Tibial nerve (tissue), 4 donors: Measurements from ENCODE around the gene OTOG. TPM values are rescaled to one million over a fixed set of nuclear protein-coding genes. Genes with fewer than 3 reads are reported as not detected.

ENCODE experiments used
- DNase-seq, 2 donors: peaks; one replicate each; pipeline ENCODE4 v3.0.0-alpha.2; 2019; ENCODE audit warnings: low spot score in 2 of 2
- H3K27ac ChIP-seq, 4 donors: fragments of 200-600 bp; sonication (generic) in 3 of 4; one replicate each; pipeline ENCODE4 v1.5.1; 2017 to 2019; ENCODE audit warnings: mild to moderate bottlenecking in 1 of 4
- H3K27me3 ChIP-seq, 2 donors: fragments of 200-600 bp; sonication (generic) in 1 of 2; one replicate each; pipeline versions ENCODE4 v1.5.1 to v1.6.0; 2017 to 2019
- H3K36me3 ChIP-seq, 3 donors: fragments of 200-600 bp; sonication (generic); one replicate each; pipeline ENCODE4 v1.5.1; 2018 to 2019
- H3K4me1 ChIP-seq, 4 donors: fragments of 200-600 bp; sonication (generic) in 3 of 4; one replicate each; pipeline ENCODE4 v1.5.1; 2017 to 2019
- H3K4me3 ChIP-seq, 4 donors: fragments of 200-600 bp; sonication (generic) in 3 of 4; one replicate each; pipeline ENCODE4 v1.5.1; 2017 to 2019; ENCODE audit warnings: mild to moderate bottlenecking in 1 of 4, moderate library complexity in 1 of 4
- H3K9me3 ChIP-seq, 4 donors: fragments of 200-600 bp; sonication (generic) in 3 of 4; one replicate each; pipeline ENCODE4 v1.5.1; 2017 to 2019
- EP300 ChIP-seq, 2 donors: sonication (generic); formaldehyde crosslinking; IDR thresholded peaks; one replicate each; pipeline ENCODE4 v1.6.1; 2017; ENCODE audit warnings: antibody characterized with exemption in 2 of 2, mild to moderate bottlenecking in 1 of 2
- POLR2A ChIP-seq, 2 donors: fragments of 450-650 bp; IDR thresholded peaks; one replicate each; pipeline ENCODE4 v1.6.1; 2017; ENCODE audit warnings: antibody characterized with exemption in 2 of 2, mild to moderate bottlenecking in 2 of 2, moderate library complexity in 2 of 2
- WGBS, 2 donors: methylation state at CpG; one replicate each; pipeline ENCODE4 v1.1.5; 2018; 5-methylcytosine and 5-hydroxymethylcytosine counted together
- total RNA-seq, 4 donors: library from RNA; depleted of rRNA; stranded (reverse); fragments of >200 nt; gene quantifications; one replicate each; pipeline ENCODE4 v1.1.0, GENCODE V29; 2016
- TF ChIP-seq, protein P1 (sequence below), 5 experiments: fragments of 200-600 bp in 3 of 5; fragments of 450-650 bp in 2 of 5; sonication (generic) in 3 of 5; IDR thresholded peaks; one replicate each; pipeline ENCODE4 v1.5.1; 2016 to 2019; ENCODE audit warnings: antibody characterized with exemption in 5 of 5, mild to moderate bottlenecking in 3 of 5, moderate library complexity in 2 of 5

The OTOG gene
- total RNA-seq, 4 donors from 2014 or later: not detected

DNA sequence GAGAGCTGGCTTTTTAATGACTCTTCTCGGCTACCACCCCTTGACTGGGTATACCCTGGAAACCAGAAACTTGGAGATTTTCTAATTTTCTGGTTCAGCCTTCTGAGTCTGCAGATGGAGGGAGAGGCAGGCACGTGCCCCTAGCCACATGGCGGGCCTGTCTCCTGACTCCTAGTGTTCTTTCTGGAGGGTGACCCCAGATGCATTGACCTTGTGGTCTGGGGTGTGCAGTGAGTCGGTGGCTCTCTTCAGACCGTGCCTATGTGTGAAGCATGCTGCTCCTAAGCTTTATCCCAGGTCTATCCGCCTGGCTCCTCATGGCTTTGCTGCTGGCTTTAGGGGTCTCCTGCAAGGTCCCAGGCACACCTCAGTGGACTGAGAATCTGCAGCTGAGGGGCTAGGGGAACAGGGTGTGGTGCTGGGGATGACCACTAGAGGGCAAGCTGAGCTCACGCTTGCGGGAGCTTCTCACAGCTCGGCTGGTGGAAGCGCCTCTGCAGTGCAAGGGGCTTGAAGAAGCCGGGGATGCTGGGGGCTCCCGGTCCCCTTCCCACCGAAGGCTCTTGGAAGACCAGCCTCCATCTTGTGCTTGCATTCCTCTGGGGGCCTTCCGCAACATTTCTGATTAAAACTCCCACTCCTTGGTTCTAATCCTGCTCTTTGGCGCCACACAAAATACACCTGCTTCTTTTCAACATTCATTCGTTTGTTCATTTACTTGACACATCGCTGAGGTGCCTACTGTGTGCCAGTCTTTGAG is 51.8 kb downstream of the OTOG start:
- no peaks in the 10 kb centered on the region for H3K36me3 ChIP-seq
- DNase-seq: peak; percentile 30 to 53
- TF ChIP-seq POLR2A (IDR thresholded peaks at IDR 0.05): no peak
- TF ChIP-seq, protein P1, sequence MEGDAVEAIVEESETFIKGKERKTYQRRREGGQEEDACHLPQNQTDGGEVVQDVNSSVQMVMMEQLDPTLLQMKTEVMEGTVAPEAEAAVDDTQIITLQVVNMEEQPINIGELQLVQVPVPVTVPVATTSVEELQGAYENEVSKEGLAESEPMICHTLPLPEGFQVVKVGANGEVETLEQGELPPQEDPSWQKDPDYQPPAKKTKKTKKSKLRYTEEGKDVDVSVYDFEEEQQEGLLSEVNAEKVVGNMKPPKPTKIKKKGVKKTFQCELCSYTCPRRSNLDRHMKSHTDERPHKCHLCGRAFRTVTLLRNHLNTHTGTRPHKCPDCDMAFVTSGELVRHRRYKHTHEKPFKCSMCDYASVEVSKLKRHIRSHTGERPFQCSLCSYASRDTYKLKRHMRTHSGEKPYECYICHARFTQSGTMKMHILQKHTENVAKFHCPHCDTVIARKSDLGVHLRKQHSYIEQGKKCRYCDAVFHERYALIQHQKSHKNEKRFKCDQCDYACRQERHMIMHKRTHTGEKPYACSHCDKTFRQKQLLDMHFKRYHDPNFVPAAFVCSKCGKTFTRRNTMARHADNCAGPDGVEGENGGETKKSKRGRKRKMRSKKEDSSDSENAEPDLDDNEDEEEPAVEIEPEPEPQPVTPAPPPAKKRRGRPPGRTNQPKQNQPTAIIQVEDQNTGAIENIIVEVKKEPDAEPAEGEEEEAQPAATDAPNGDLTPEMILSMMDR (IDR thresholded peaks at IDR 0.05): peak; percentile 80 to 96 (median 87)
- no peak overlapping the region for H3K4me3 ChIP-seq
- 25 to 28% methylated on average over 16 to 17 of the region's 17 CpGs for WGBS, 2 donors
- no peaks in the 10 kb centered on the region for H3K9me3 ChIP-seq
- H3K4me1 ChIP-seq: no peaks in the 10 kb centered on the region
- H3K27me3 ChIP-seq: no peaks in the 10 kb centered on the region
- no peak overlapping the region for H3K27ac ChIP-seq

DNA sequence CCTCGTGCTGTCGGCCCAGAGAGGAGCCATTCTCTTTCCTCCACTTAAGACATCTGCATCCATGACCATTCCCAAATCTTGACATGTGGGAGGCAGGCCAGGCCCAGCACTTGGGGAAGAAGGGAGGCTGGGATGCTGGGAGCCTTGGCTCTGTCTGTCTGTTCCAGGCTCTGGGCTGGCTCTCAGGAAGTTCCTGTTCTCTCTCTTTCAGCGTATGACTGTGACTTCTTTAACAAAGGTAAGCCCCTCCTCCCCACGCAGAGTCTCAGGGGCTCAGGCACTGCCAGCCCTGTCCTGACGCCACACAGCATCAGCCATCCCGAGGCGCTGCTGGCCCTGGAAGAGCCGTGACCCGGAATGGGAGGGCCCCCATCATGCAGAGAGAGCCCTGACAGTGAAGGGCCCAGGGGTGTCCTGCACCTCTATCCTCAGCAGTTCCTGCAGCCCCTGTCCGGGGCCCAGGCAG is 52.4 kb downstream of the OTOG start:
- no peaks in the 10 kb centered on the region for H3K4me1 ChIP-seq
- no peaks in the 10 kb centered on the region for H3K36me3 ChIP-seq
- 59 to 69% methylated on average over 4 to 9 of the region's 10 CpGs for WGBS, 2 donors
- no peak for DNase-seq
- H3K27me3 ChIP-seq: no peaks in the 10 kb centered on the region
- TF ChIP-seq EP300 (IDR thresholded peaks at IDR 0.05) (no peak), POLR2A (IDR thresholded peaks at IDR 0.05) (no peak)
- TF ChIP-seq, protein P1 (IDR thresholded peaks at IDR 0.05): no peak
- no peaks in the 10 kb centered on the region for H3K9me3 ChIP-seq
- no peak overlapping the region for H3K27ac ChIP-seq
- no peak overlapping the region for H3K4me3 ChIP-seq

DNA sequence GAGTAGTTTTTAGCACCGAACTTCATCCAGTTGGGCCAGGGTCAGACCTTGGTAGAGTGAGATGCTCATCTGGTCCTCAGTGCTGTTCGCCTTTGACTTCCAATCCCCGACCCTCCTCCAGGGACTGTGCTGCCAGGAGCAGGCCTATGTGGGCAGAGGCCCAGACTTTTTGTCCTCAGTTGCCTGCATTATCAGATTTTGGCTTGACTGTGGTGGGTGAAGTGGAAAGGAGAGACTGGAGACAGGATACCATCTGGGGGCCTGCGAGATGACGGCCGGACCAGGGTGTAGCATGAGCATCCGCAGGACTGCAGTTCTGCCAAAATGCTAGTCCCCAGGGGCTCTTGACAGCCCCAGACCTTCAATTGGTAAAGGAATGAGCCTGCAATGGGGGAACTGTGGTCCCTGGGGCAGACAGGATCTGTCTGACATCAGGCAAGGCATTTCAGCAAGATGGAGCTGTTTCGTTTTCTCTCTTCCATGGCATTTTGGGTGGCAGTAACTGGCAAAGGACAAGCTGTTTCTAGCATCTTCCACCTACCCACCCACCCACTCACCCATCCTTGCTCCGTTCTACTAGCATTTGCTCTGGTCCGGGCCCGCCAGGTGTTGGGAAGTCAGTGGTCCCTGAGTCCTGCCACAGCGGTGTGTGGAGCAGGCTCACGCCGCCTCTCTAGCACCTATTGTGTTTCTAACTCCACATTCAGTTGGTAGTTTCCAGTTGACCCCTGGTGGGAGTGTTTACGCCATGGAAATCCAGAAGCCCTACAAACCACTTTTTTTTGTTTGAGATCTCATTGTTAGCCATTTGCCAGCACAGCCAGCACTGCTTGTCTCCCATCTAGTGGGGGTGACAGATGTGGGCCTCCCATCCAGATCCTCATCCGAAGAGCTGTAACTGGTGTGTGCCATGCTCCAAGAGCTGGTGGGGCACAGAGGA is 53.5 kb downstream of the OTOG start:
- no peak for TF ChIP-seq POLR2A (IDR thresholded peaks at IDR 0.05)
- TF ChIP-seq, protein P1 (IDR thresholded peaks at IDR 0.05): no peak
- TF ChIP-seq EP300 (IDR thresholded peaks at IDR 0.05): no peak
- no peak overlapping the region for H3K4me3 ChIP-seq
- H3K27me3 ChIP-seq: no peaks in the 10 kb centered on the region
- DNase-seq: no peak
- WGBS, 2 donors: 86 to 88% methylated on average over 16 of the region's 16 CpGs
- H3K4me1 ChIP-seq: no peaks in the 10 kb centered on the region
- no peaks in the 10 kb centered on the region for H3K9me3 ChIP-seq
- no peak overlapping the region for H3K27ac ChIP-seq
- H3K36me3 ChIP-seq: no peaks in the 10 kb centered on the region

DNA sequence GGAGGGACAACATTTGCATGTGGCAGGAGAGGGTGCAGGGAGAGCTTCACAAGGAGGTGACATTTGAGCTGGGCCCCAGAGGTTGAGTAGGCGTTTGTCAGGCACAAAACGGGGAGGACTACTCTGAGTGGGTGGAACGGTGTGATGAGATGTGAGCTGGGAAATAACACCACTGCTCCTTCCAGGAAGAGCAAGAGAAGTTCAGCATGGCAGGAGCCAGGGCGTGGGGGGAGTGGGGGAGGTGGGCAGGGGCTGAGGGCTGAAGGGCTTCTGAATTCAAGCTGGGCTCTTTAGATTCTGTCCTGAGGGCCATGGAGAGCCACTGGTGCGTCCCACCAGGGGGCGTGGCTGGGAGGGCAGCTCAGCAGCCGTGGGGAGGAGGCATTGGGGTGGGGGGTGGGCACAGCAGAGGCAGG is 54.2 kb downstream of the OTOG start:
- 28 to 35% methylated on average over 5 to 7 of the region's 7 CpGs for WGBS, 2 donors
- DNase-seq: no peak
- no peak overlapping the region for H3K4me3 ChIP-seq
- no peaks in the 10 kb centered on the region for H3K27me3 ChIP-seq
- TF ChIP-seq EP300 (IDR thresholded peaks at IDR 0.05) (no peak), POLR2A (IDR thresholded peaks at IDR 0.05) (no peak)
- TF ChIP-seq, protein P1 (IDR thresholded peaks at IDR 0.05): no peak
- no peaks in the 10 kb centered on the region for H3K4me1 ChIP-seq
- H3K9me3 ChIP-seq: no peaks in the 10 kb centered on the region
- H3K36me3 ChIP-seq: no peaks in the 10 kb centered on the region
- H3K27ac ChIP-seq: no peak overlapping the region

DNA sequence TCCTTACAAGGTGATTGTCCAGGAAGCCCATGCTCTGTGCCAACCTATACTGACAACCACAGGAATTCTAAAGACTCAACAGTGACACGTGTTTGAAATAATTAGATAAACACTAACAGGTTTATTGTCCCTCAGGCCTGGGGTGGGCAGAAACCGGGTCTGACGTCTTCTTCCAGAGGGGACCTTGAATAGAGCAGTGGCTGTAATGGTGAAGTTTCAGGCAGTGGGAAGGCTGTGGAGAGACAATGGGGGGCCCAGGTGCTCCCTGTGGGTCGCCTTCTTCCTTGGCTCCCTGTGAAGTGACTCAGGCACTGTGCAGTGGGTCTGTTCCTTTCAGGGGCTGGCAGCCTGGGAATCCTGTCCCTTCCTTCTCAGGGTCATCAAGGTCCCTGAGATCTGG is 54.6 kb downstream of the OTOG start:
- Histone ChIP-seq H3K27me3 (no peaks in the 10 kb centered on the region), H3K9me3 (no peaks in the 10 kb centered on the region), H3K27ac (no peak overlapping the region), H3K4me1 (no peaks in the 10 kb centered on the region), H3K4me3 (no peak overlapping the region), H3K36me3 (no peaks in the 10 kb centered on the region)
- no peak for TF ChIP-seq EP300 (IDR thresholded peaks at IDR 0.05)
- TF ChIP-seq POLR2A (IDR thresholded peaks at IDR 0.05): no peak
- TF ChIP-seq, protein P1 (IDR thresholded peaks at IDR 0.05): no peak
- no peak for DNase-seq
- 47 to 66% methylated on average over 4 of the region's 4 CpGs for WGBS, 2 donors
